ENCODE data around the gene TRPM7. TPM values are rescaled to one million over a fixed set of nuclear protein-coding genes. Genes with fewer than 3 reads are reported as not detected.
"Not testable (repeated sequence)": the region's sequence is repeated elsewhere in the genome, so short reads cannot be mapped to it uniquely, and the experiment has no call there.

Gene TRPM7
- total RNA-seq, 1 experiment from 2014 or later, result 49.6 TPM

- Histone ChIP-seq H3K4me3 (ENCODE audit: low read depth, low read length, poor library complexity, severe bottlenecking) (no peak overlapping the region), H3K36me3 (ENCODE audit: insufficient read depth, low read length, poor library complexity, severe bottlenecking) (peaks cover 42% of the 10 kb centered on the region)
- no TSS peak for BruUV-seq (replicated peaks)
Measured at GRCh38 chr15:50577492-50577891, 109.1 kb downstream of the TRPM7 start.

GRCh38 chr15:50576166-50576565, 110.4 kb downstream of the TRPM7 start:
- POLR2A ChIA-PET (ENCODE audit: low non-redundant PET), result no interaction called here
- H3K4me3 ChIP-seq (ENCODE audit: low read depth, low read length, poor library complexity, severe bottlenecking), result no peak overlapping the region
- no peaks in the 10 kb centered on the region for H3K4me1 ChIP-seq (ENCODE audit: insufficient read depth, low read length, poor library complexity, severe bottlenecking)
- TF ChIP-seq CTCF (conservative IDR thresholded peaks at IDR 0.05; ENCODE audit: low read depth, low read length), result no peak
- TF ChIP-seq EZH2 (IDR thresholded peaks at IDR 0.05; ENCODE audit: borderline replicate concordance, low read depth, low read length, poor library complexity, severe bottlenecking), result no peak
- no TSS peak for BruUV-seq (replicated peaks)
- intact Hi-C loops (cut with micrococcal nuclease; ENCODE audit: unreplicated experiment), result no loop called here
- H3K27me3 ChIP-seq (replicated peaks; ENCODE audit: insufficient read depth, low read depth, low read length, poor library complexity), result no peaks in the 10 kb centered on the region
- no peak for DNase-seq (ENCODE audit: low spot score)
- H3K27ac ChIP-seq (ENCODE audit: low read depth, low read length, poor library complexity, severe bottlenecking), result no peak overlapping the region
- peaks cover 32% of the 10 kb centered on the region for H3K36me3 ChIP-seq (ENCODE audit: insufficient read depth, low read length, poor library complexity, severe bottlenecking)
- CTCF ChIA-PET, result no interaction called here
- H3K9me3 ChIP-seq (ENCODE audit: low read depth, low read length, poor library complexity, severe bottlenecking), result no peaks in the 10 kb centered on the region

More at GRCh38 chr15:50577492-50577891, 109.1 kb downstream of the TRPM7 start:
- intact Hi-C loops (cut with micrococcal nuclease; ENCODE audit: unreplicated experiment), result no loop called here
- Histone ChIP-seq H3K4me1 (ENCODE audit: insufficient read depth, low read length, poor library complexity, severe bottlenecking) (no peaks in the 10 kb centered on the region), H3K9me3 (ENCODE audit: low read depth, low read length, poor library complexity, severe bottlenecking) (no peaks in the 10 kb centered on the region), H3K27ac (ENCODE audit: low read depth, low read length, poor library complexity, severe bottlenecking) (no peak overlapping the region), H3K27me3 (replicated peaks; ENCODE audit: insufficient read depth, low read depth, low read length, poor library complexity) (no peaks in the 10 kb centered on the region)
- no peak for DNase-seq (ENCODE audit: low spot score)
- POLR2A ChIA-PET (ENCODE audit: low non-redundant PET), result no interaction called here
- TF ChIP-seq EZH2 (IDR thresholded peaks at IDR 0.05; ENCODE audit: borderline replicate concordance, low read depth, low read length, poor library complexity, severe bottlenecking) (no peak), CTCF (conservative IDR thresholded peaks at IDR 0.05; ENCODE audit: low read depth, low read length) (no peak)
- CTCF ChIA-PET, result no interaction called here

GRCh38 chr15:50573842-50574241, 112.8 kb downstream of the TRPM7 start:
- H3K9me3 ChIP-seq (ENCODE audit: low read depth, low read length, poor library complexity, severe bottlenecking); H3K4me3 ChIP-seq (ENCODE audit: low read depth, low read length, poor library complexity, severe bottlenecking); intact Hi-C loops (cut with micrococcal nuclease; ENCODE audit: unreplicated experiment); BruUV-seq (replicated peaks); POLR2A ChIA-PET (ENCODE audit: low non-redundant PET); H3K4me1 ChIP-seq (ENCODE audit: insufficient read depth, low read length, poor library complexity, severe bottlenecking); CTCF ChIA-PET; DNase-seq (ENCODE audit: low spot score); H3K27me3 ChIP-seq (replicated peaks; ENCODE audit: insufficient read depth, low read depth, low read length, poor library complexity); H3K27ac ChIP-seq (ENCODE audit: low read depth, low read length, poor library complexity, severe bottlenecking): not testable (repeated sequence)
- peaks cover 40% of the 10 kb centered on the region for H3K36me3 ChIP-seq (ENCODE audit: insufficient read depth, low read length, poor library complexity, severe bottlenecking)

GRCh38 chr15:50563756-50564155, 122.8 kb downstream of the TRPM7 start:
- Histone ChIP-seq H3K4me3 (ENCODE audit: low read depth, low read length, poor library complexity, severe bottlenecking) (no peak overlapping the region), H3K27ac (ENCODE audit: low read depth, low read length, poor library complexity, severe bottlenecking) (no peak overlapping the region), H3K36me3 (ENCODE audit: insufficient read depth, low read length, poor library complexity, severe bottlenecking) (no peaks in the 10 kb centered on the region), H3K4me1 (ENCODE audit: insufficient read depth, low read length, poor library complexity, severe bottlenecking) (no peaks in the 10 kb centered on the region), H3K27me3 (replicated peaks; ENCODE audit: insufficient read depth, low read depth, low read length, poor library complexity) (no peaks in the 10 kb centered on the region), H3K9me3 (ENCODE audit: low read depth, low read length, poor library complexity, severe bottlenecking) (no peaks in the 10 kb centered on the region)
- intact Hi-C loops (cut with micrococcal nuclease; ENCODE audit: unreplicated experiment), result no loop called here
- DNase-seq (ENCODE audit: low spot score), result no peak
- ChIA-PET CTCF (no interaction called here), POLR2A (ENCODE audit: low non-redundant PET) (interaction anchor here (0.7 kb wide), 1 partner anchor 85 kb away, joined by 6 read pairs; no protein-coding TSS in a partner anchor)
- TF ChIP-seq CTCF (conservative IDR thresholded peaks at IDR 0.05; ENCODE audit: low read depth, low read length), result no peak
- no TSS peak for BruUV-seq (replicated peaks)
